Measurements from ENCODE around the gene PAX5.
A peak's percentile ranks its signal among the peaks of the same experiment; 100 is the strongest.

Gene PAX5

GRCh38 chr9:37034938-37035647 lies 1.0 kb upstream of the PAX5 start:
- DNase-seq, result no peak
- H3K27me3 ChIP-seq (ENCODE audit: insufficient read depth, low read depth, severe bottlenecking), result no peaks in the 10 kb centered on the region
- no peak overlapping the region for H3K27ac ChIP-seq
- peaks cover 11% of the 10 kb centered on the region for H3K9me3 ChIP-seq (ENCODE audit: severe bottlenecking)
- H3K36me3 ChIP-seq, result no peaks in the 10 kb centered on the region
- no peak for TF ChIP-seq CTCF (IDR thresholded peaks at IDR 0.05; ENCODE audit: low read depth, low read length)
- H3K4me3 ChIP-seq (ENCODE audit: low read depth, low read length), result no peak overlapping the region

DNA sequence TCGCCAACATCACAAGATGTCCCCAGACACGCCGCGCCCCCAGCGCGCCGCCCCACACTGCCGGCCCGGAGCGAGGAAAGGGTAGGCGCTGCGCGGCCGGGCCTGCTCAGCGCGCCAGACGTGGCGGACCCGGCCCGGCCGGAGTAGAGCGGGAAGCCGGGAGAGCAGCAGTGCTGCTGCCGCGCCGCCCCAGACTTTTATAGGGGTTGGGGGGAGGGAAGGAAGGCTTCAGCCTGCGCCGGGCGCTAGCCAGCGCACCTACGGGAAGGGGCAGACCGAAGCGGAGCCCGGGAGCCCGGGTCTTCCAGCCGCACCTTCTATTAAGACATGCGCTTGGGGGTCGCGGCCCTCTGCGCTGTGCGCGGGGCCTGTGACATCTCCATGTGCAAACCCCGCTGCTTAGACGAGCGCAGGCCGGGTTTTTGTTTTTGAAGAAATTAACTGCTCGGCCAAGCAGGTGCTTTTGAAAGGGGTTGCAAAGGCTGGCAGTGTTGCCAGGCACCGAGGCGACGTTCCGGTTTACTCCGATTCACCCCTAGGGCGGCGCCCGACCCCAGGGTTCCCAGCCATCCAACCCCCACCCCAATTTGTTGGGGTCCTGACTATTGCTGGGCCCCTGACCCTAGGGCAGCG lies 353 bp upstream of the PAX5 start:
- 0 out of 2 replicates have a peak, but pooled peaks have one; percentile 32 for TF ChIP-seq CTCF (IDR thresholded peaks at IDR 0.05; ENCODE audit: low read depth, low read length)
- no peak overlapping the region for H3K4me3 ChIP-seq (ENCODE audit: low read depth, low read length)

DNA sequence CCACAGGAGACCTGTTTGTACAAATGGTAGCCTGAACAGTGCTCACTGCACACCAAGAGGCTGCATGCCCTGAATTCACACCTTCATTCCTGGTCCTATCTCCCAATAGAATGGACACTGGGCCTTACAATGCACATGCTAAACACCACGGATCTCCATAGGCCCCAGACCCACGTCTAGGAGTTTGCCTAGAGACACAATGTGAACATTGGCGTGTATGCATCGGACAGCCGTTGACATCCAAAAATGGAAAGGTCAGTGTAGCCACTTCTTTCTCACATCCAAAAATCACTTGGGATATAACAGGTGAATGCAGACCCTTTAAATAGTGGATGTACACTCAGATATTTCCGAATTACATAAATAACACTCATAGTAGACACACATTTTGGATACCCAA lies 927 bp downstream of the PAX5 start:
- H3K36me3 ChIP-seq, result no peaks in the 10 kb centered on the region
- H3K9me3 ChIP-seq (ENCODE audit: severe bottlenecking), result peaks cover 11% of the 10 kb centered on the region
- TF ChIP-seq CTCF (IDR thresholded peaks at IDR 0.05; ENCODE audit: low read depth, low read length), result no peak
- no peak for DNase-seq
- no peak overlapping the region for H3K4me3 ChIP-seq (ENCODE audit: low read depth, low read length)
- no peak overlapping the region for H3K27ac ChIP-seq
- H3K27me3 ChIP-seq (ENCODE audit: insufficient read depth, low read depth, severe bottlenecking), result no peaks in the 10 kb centered on the region

More for the DNA sequence above, 353 bp upstream of the PAX5 start:
- no peaks in the 10 kb centered on the region for H3K36me3 ChIP-seq
- H3K27ac ChIP-seq, result no peak overlapping the region
- peaks cover 11% of the 10 kb centered on the region for H3K9me3 ChIP-seq (ENCODE audit: severe bottlenecking)
- no peaks in the 10 kb centered on the region for H3K27me3 ChIP-seq (ENCODE audit: insufficient read depth, low read depth, severe bottlenecking)
- DNase-seq, result no peak

- no peak for TF ChIP-seq CTCF (IDR thresholded peaks at IDR 0.05; ENCODE audit: low read depth, low read length)
- Histone ChIP-seq H3K27ac (no peak overlapping the region), H3K27me3 (ENCODE audit: insufficient read depth, low read depth, severe bottlenecking) (no peaks in the 10 kb centered on the region), H3K4me3 (ENCODE audit: low read depth, low read length) (no peak overlapping the region), H3K9me3 (ENCODE audit: severe bottlenecking) (peaks cover 11% of the 10 kb centered on the region), H3K36me3 (no peaks in the 10 kb centered on the region)
- no peak for DNase-seq
Measured at GRCh38 chr9:37032713-37033112, 1.4 kb downstream of the PAX5 start.

GRCh38 chr9:37031902-37032301 lies 2.2 kb downstream of the PAX5 start:
- Histone ChIP-seq H3K27me3 (ENCODE audit: insufficient read depth, low read depth, severe bottlenecking) (no peaks in the 10 kb centered on the region), H3K27ac (no peak overlapping the region), H3K4me3 (ENCODE audit: low read depth, low read length) (no peak overlapping the region), H3K36me3 (0 out of 2 replicates have a peak, but pooled peaks cover under 1% of the 10 kb centered on the region), H3K9me3 (ENCODE audit: severe bottlenecking) (peaks cover 9% of the 10 kb centered on the region)
- no peak for TF ChIP-seq CTCF (IDR thresholded peaks at IDR 0.05; ENCODE audit: low read depth, low read length)
- no peak for DNase-seq
